Measurements from ENCODE around the gene CEACAM8. TPM values are rescaled to one million over a fixed set of nuclear protein-coding genes. Genes with fewer than 3 reads are reported as not detected.
"Not testable (repeated sequence)": the region's sequence is repeated elsewhere in the genome, so short reads cannot be mapped to it uniquely, and the experiment has no call there.

Gene CEACAM8
- not detected for total RNA-seq
- polyA plus RNA-seq (2013, experiment 1 of 2): not detected
- not detected for polyA plus RNA-seq (2013, experiment 2 of 2)
- long read RNA-seq, experiment 1: 0 reads
- long read RNA-seq, experiment 2: 0 reads
- long read RNA-seq, experiment 3: 0 reads
- long read RNA-seq, experiment 4: 0 reads

- peak; percentile 63 for DNase-seq
- Histone ChIP-seq H3K27ac (ENCODE audit: low read depth, low read length) (no peak within 1 kb of the TSS), H3K27me3 (ENCODE audit: control insufficient read depth, insufficient read depth, low read length, poor library complexity, severe bottlenecking) (no peaks in the 10 kb centered on the region), H3K9ac (ENCODE audit: extremely low read depth, low read length, poor library complexity, severe bottlenecking) (no peak within 1 kb of the TSS), H3K36me3 (ENCODE audit: control insufficient read depth, insufficient read depth, low read length) (no peaks in the 10 kb centered on the region), H3K9me3 (ENCODE audit: control insufficient read depth, low read length) (no peaks in the 10 kb centered on the region), H3K4me3 (ENCODE audit: low read length) (no peak within 1 kb of the TSS), H3K4me1 (ENCODE audit: control insufficient read depth, insufficient read depth, low read length) (no peaks in the 10 kb centered on the region)
- no peaks in the 10 kb centered on the region for H3K4me1 Mint-ChIP-seq
- peaks cover 42% of the 10 kb centered on the region for H3K27me3 Mint-ChIP-seq (ENCODE audit: insufficient read depth)
- TF ChIP-seq CTCF (conservative IDR thresholded peaks at IDR 0.05): peak; percentile 31
- no peak within 1 kb of the TSS for H3K27ac Mint-ChIP-seq
- H3K4me3 Mint-ChIP-seq: no peak within 1 kb of the TSS
- 70 to 82% methylated on average over 2 to 10 of the region's 10 CpGs for WGBS, 2 experiments (ENCODE audit: insufficient coverage in 1 of 2, insufficient read length in 1 of 2)
- H3K9me3 Mint-ChIP-seq: no peaks in the 10 kb centered on the region
- H3K36me3 Mint-ChIP-seq (ENCODE audit: low read depth): no peaks in the 10 kb centered on the region
These were observed at the start of gene CEACAM8 for GRCh38 chr19:42594617-42595489. Gene CEACAM8, minus strand, starts transcription at chr19:42594924. Its CDS starts 96 bp downstream, at chr19:42594828.

GRCh38 chr19:42639324-42640092, 44.8 kb upstream of the CEACAM8 start:
- H3K9me3 ChIP-seq (ENCODE audit: control insufficient read depth, low read length): peaks cover 19% of the 10 kb centered on the region
- not testable (repeated sequence) for H3K27ac Mint-ChIP-seq; H3K4me1 Mint-ChIP-seq; H3K27me3 ChIP-seq (ENCODE audit: control insufficient read depth, insufficient read depth, low read length, poor library complexity, severe bottlenecking); H3K9ac ChIP-seq (ENCODE audit: extremely low read depth, low read length, poor library complexity, severe bottlenecking); H3K4me1 ChIP-seq (ENCODE audit: control insufficient read depth, insufficient read depth, low read length); H3K27ac ChIP-seq (ENCODE audit: low read depth, low read length); H3K4me3 Mint-ChIP-seq; H3K4me3 ChIP-seq (ENCODE audit: low read length); H3K27me3 Mint-ChIP-seq (ENCODE audit: insufficient read depth); DNase-seq; H3K36me3 Mint-ChIP-seq (ENCODE audit: low read depth); H3K36me3 ChIP-seq (ENCODE audit: control insufficient read depth, insufficient read depth, low read length)
- H3K9me3 Mint-ChIP-seq: peaks cover 90% of the 10 kb centered on the region
- WGBS, 2 experiments (ENCODE audit: insufficient coverage in 1 of 2, insufficient read length in 1 of 2): 92 to 95% methylated on average over 5 to 41 of the region's 58 CpGs

- no peak for TF ChIP-seq CTCF (conservative IDR thresholded peaks at IDR 0.05)
- H3K4me3 Mint-ChIP-seq: no peak overlapping the region
- no peaks in the 10 kb centered on the region for H3K4me1 Mint-ChIP-seq
- H3K27me3 ChIP-seq (ENCODE audit: control insufficient read depth, insufficient read depth, low read length, poor library complexity, severe bottlenecking): no peaks in the 10 kb centered on the region
- peaks cover 5% of the 10 kb centered on the region for H3K9me3 ChIP-seq (ENCODE audit: control insufficient read depth, low read length)
- no peak overlapping the region for H3K27ac ChIP-seq (ENCODE audit: low read depth, low read length)
- peaks cover 94% of the 10 kb centered on the region for H3K9me3 Mint-ChIP-seq
- no peak overlapping the region for H3K9ac ChIP-seq (ENCODE audit: extremely low read depth, low read length, poor library complexity, severe bottlenecking)
- no peak for DNase-seq
- H3K27me3 Mint-ChIP-seq (ENCODE audit: insufficient read depth): no peaks in the 10 kb centered on the region
- no peaks in the 10 kb centered on the region for H3K4me1 ChIP-seq (ENCODE audit: control insufficient read depth, insufficient read depth, low read length)
- no peak overlapping the region for H3K4me3 ChIP-seq (ENCODE audit: low read length)
- H3K36me3 ChIP-seq (ENCODE audit: control insufficient read depth, insufficient read depth, low read length): no peaks in the 10 kb centered on the region
- 96% methylated on average over 1 of the region's 1 CpG; no CpG with 5 or more reads in 1 of the 2 experiments for WGBS, 2 experiments (ENCODE audit: insufficient coverage in 1 of 2, insufficient read length in 1 of 2)
- no peaks in the 10 kb centered on the region for H3K36me3 Mint-ChIP-seq (ENCODE audit: low read depth)
- no peak overlapping the region for H3K27ac Mint-ChIP-seq
These were observed 40.5 kb upstream of the CEACAM8 start for GRCh38 chr19:42635233-42635539.

Measured in endodermal cell (in vitro differentiated cells).